OCI-LY7 (cell line): ENCODE results near the gene ABCA13. TPM values are rescaled to one million over a fixed set of nuclear protein-coding genes. Genes with fewer than 3 reads are reported as not detected.

ENCODE experiments used
- BruUV-seq: library from RNA; stranded (reverse); fragments of 400-500 nt; replicated peaks from 2 replicates; lab custom pipeline; 2021; lab: Mats Ljungman, UMichigan
- CTCF ChIA-PET: fragments of 300-600 bp; sonication (Branson Sonifier 250); formaldehyde crosslinking; loops from one replicate; lab custom pipeline; 2022; ENCODE audit warnings: antibody characterized with exemption; ENCODE audit not compliant: unreplicated experiment; lab: Charles Lee
- POLR2A ChIA-PET: fragments of 300-600 bp; sonication (Branson Sonifier 250); formaldehyde crosslinking; loops from one replicate; lab custom pipeline; 2022; ENCODE audit warnings: antibody characterized with exemption; lab: Charles Lee
- DNase-seq: peaks from one replicate; pipeline ENCODE4 v3.0.0-alpha.2; 2015; ENCODE audit warnings: low spot score
- H2AFZ ChIP-seq: fragments of 200-600 bp; sonication (generic), shearing (Covaris generic); 2 replicates; pipeline ENCODE4 v1.6.1; 2014; ENCODE audit warnings: mild to moderate bottlenecking, antibody characterized with exemption, low read length, moderate library complexity
- H3K27ac ChIP-seq: fragments of 200-600 bp; sonication (generic); 2 replicates; pipeline ENCODE4 v1.5.1; 2014; ENCODE audit warnings: mixed run types, low read depth, mild to moderate bottlenecking, moderate library complexity, low read length, inconsistent platforms; ENCODE audit not compliant: poor library complexity, severe bottlenecking
- H3K36me3 ChIP-seq: fragments of 200-600 bp; sonication (generic); 2 replicates; pipeline ENCODE4 v1.6.1; 2014; ENCODE audit warnings: mild to moderate bottlenecking, antibody characterized with exemption, low read length, moderate library complexity, mixed read lengths; ENCODE audit not compliant: insufficient read depth
- H3K4me1 ChIP-seq: fragments of 200-600 bp; sonication (generic); 2 replicates; pipeline ENCODE4 v1.5.1; 2014; ENCODE audit warnings: mild to moderate bottlenecking, low read length; ENCODE audit not compliant: insufficient read depth, poor library complexity, severe bottlenecking
- H3K4me2 ChIP-seq: fragments of 200-600 bp; sonication (generic); 2 replicates; pipeline ENCODE4 v1.6.1; 2014; ENCODE audit warnings: mild to moderate bottlenecking, low read length
- H3K4me3 ChIP-seq: fragments of 200-600 bp; sonication (generic); 2 replicates; pipeline ENCODE4 v1.5.1; 2014; ENCODE audit warnings: mild to moderate bottlenecking, low read depth, low read length; ENCODE audit not compliant: poor library complexity, severe bottlenecking
- H3K79me2 ChIP-seq: fragments of 200-600 bp; sonication (generic); 2 replicates; pipeline ENCODE4 v1.6.1; 2016; ENCODE audit warnings: low read depth, mild to moderate bottlenecking, low read length, moderate library complexity, mixed read lengths; ENCODE audit not compliant: insufficient read depth
- H3K9me2 ChIP-seq: fragments of 200-600 bp; sonication (generic); 2 replicates; pipeline ENCODE4 v1.6.1; 2016; ENCODE audit warnings: mild to moderate bottlenecking, low read length, mixed read lengths; ENCODE audit not compliant: insufficient read depth
- H3K9me3 ChIP-seq: fragments of 200-600 bp; sonication (generic); 2 replicates; pipeline ENCODE4 v1.6.1; 2014; ENCODE audit warnings: mild to moderate bottlenecking, mixed run types, low read length, mixed read lengths
- H4K20me1 ChIP-seq: fragments of 200-600 bp; sonication (generic); 2 replicates; pipeline ENCODE4 v1.6.1; 2014; ENCODE audit warnings: mild to moderate bottlenecking, antibody characterized with exemption, low read length, moderate library complexity, mixed read lengths; ENCODE audit not compliant: insufficient read depth
- CTCF ChIP-seq: fragments of 200-600 bp; sonication (generic); conservative IDR thresholded peaks from 2 replicates; pipeline ENCODE4 v1.5.1; 2014; ENCODE audit warnings: mild to moderate bottlenecking, antibody characterized with exemption, low read length, moderate library complexity, mixed read lengths
- EZH2phosphoT487 ChIP-seq: fragments of 200-600 bp; sonication (generic); IDR thresholded peaks from 2 replicates; pipeline ENCODE4 v1.6.1; 2018; ENCODE audit warnings: low read depth, borderline replicate concordance, mild to moderate bottlenecking, mixed run types, antibody characterized with exemption, low read length, moderate library complexity, mixed read lengths
- intact Hi-C: fragments of 100-400 bp; cut with micrococcal nuclease; formaldehyde crosslinking; loops from one replicate; pipeline ENCODE4 v1.10.0; 2022; ENCODE audit not compliant: unreplicated experiment
- total RNA-seq, 2 experiments: library from RNA; depleted of rRNA in 1 of 2; stranded (reverse); fragments of >200 nt in 1 of 2; shearing (Covaris generic) in 1 of 2; gene quantifications; 2 replicates each; pipeline ENCODE4 v1.2.3, GENCODE V29; 2014 to 2022

The ABCA13 gene
- total RNA-seq, 2 experiments from 2014 or later = not detected

GRCh38 chr7:48337781-48338180, 166.5 kb downstream of the ABCA13 start:
- H3K4me3 ChIP-seq = no peak overlapping the region
- CTCF ChIA-PET = no interaction called here
- H3K4me2 ChIP-seq = no peak overlapping the region
- H2AFZ ChIP-seq = no peak overlapping the region
- no peak for DNase-seq
- intact Hi-C loops = no loop called here
- H3K9me3 ChIP-seq = no peaks in the 10 kb centered on the region
- H3K36me3 ChIP-seq = no peaks in the 10 kb centered on the region
- BruUV-seq = no TSS peak
- no peaks in the 10 kb centered on the region for H4K20me1 ChIP-seq
- POLR2A ChIA-PET = interaction anchor here (1.6 kb wide), 1 partner anchor 24 kb away, joined by 4 read pairs; no protein-coding TSS in a partner anchor
- TF ChIP-seq EZH2phosphoT487 (no peak), CTCF (no peak)
- H3K27ac ChIP-seq = no peak overlapping the region
- H3K9me2 ChIP-seq = no peaks in the 10 kb centered on the region
- no peaks in the 10 kb centered on the region for H3K79me2 ChIP-seq
- no peaks in the 10 kb centered on the region for H3K4me1 ChIP-seq

GRCh38 chr7:48347230-48347825, 176.1 kb downstream of the ABCA13 start:
- TF ChIP-seq CTCF = no peak
- TF ChIP-seq EZH2phosphoT487 = no peak
- CTCF ChIA-PET = no interaction called here

GRCh38 chr7:48350515-48350914, 179.3 kb downstream of the ABCA13 start:
- no peaks in the 10 kb centered on the region for H3K4me1 ChIP-seq
- POLR2A ChIA-PET = no interaction called here
- H3K9me2 ChIP-seq = no peaks in the 10 kb centered on the region
- H2AFZ ChIP-seq = no peak overlapping the region
- DNase-seq = no peak
- BruUV-seq = no TSS peak
- no peaks in the 10 kb centered on the region for H4K20me1 ChIP-seq
- no peaks in the 10 kb centered on the region for H3K9me3 ChIP-seq
- no peak overlapping the region for H3K27ac ChIP-seq
- no peaks in the 10 kb centered on the region for H3K36me3 ChIP-seq
- no peak overlapping the region for H3K4me2 ChIP-seq
- H3K4me3 ChIP-seq = no peak overlapping the region
- no peak for TF ChIP-seq CTCF
- intact Hi-C loops = no loop called here
- CTCF ChIA-PET = no interaction called here
- H3K79me2 ChIP-seq = no peaks in the 10 kb centered on the region

More at GRCh38 chr7:48347230-48347825, 176.1 kb downstream of the ABCA13 start:
- Histone ChIP-seq H2AFZ (no peak overlapping the region), H3K9me3 (no peaks in the 10 kb centered on the region), H3K27ac (no peak overlapping the region), H3K4me2 (no peak overlapping the region), H3K9me2 (no peaks in the 10 kb centered on the region), H4K20me1 (no peaks in the 10 kb centered on the region), H3K4me3 (no peak overlapping the region), H3K4me1 (no peaks in the 10 kb centered on the region), H3K79me2 (no peaks in the 10 kb centered on the region), H3K36me3 (no peaks in the 10 kb centered on the region)
- intact Hi-C loops = no loop called here
- DNase-seq = no peak
- no TSS peak for BruUV-seq
- POLR2A ChIA-PET = no interaction called here
